ENCODE data around the gene CEP112.

Gene CEP112

DNA sequence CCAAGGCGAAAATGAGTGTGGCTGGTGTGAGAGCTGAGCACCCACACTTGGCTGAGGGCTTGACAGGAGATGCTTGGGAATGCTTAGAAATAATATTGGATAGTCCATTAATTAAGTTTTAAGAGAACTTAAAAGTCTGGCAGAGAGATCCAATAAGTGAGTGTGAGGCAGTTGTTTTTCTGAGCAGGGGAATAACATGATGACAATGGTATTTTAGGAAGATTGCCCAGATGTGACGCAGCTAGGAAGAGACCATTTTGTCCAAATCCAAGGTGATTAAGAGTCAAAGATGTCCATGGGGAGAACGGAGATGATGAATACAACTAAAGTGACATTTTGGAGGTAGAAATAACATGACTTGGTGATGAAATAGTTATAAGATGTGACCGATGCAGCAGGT is 527.7 kb downstream of the CEP112 start:
- CTCF ChIA-PET: no interaction called here
- POLR2A ChIA-PET (ENCODE audit: low non-redundant PET): no interaction called here
- no peak for TF ChIP-seq CTCF (conservative IDR thresholded peaks at IDR 0.05; ENCODE audit: low read depth)
- DNase-seq (ENCODE audit: low spot score): no peak
- no peak overlapping the region for H3K27ac ChIP-seq

DNA sequence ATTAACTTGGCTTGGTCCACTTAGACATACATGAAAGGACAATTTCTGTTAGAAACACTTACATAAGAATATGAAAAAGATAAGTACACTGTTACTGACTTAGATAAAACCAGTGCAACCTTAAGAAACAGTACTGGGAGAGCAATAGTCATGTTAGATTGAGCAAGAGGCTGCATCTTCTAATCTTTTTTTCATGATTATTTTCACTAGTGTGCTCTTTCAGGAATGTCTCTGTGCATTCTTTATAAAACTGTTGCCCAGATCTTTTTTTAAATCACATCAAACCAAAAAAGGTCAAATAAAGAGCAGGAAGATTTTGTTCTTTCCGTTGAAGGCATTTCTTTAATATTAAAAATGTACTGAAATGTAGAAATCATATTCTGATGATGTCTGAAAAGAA is 529.7 kb downstream of the CEP112 start:
- POLR2A ChIA-PET (ENCODE audit: low non-redundant PET): no interaction called here
- DNase-seq (ENCODE audit: low spot score): no peak
- CTCF ChIA-PET: no interaction called here
- TF ChIP-seq CTCF (conservative IDR thresholded peaks at IDR 0.05; ENCODE audit: low read depth): no peak
- no peak overlapping the region for H3K27ac ChIP-seq

DNA sequence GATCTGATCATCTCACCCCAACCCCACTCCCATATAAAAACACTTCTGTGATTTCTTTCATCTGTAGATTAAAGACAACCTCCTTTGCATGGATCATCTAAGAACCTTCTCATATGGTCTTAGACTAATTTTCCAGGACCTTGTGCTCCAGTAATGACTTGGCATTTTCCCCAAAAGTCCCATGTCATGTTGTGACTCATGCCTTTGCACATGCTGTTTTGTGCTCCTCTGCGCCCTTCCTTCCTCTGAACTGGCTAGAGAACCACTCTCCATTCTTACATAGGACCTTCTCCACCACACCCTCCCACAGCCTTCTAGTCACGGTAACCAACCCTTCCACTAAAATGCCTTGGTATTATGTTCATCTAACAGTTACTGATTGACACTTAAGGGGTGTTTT is 531.0 kb downstream of the CEP112 start:
- DNase-seq (ENCODE audit: low spot score): no peak
- no peak overlapping the region for H3K27ac ChIP-seq
- CTCF ChIA-PET: no interaction called here
- POLR2A ChIA-PET (ENCODE audit: low non-redundant PET): no interaction called here
- TF ChIP-seq CTCF (conservative IDR thresholded peaks at IDR 0.05; ENCODE audit: low read depth): no peak

GRCh38 chr17:65660078-65660477 is 531.9 kb downstream of the CEP112 start:
- ChIA-PET POLR2A (ENCODE audit: low non-redundant PET) (no interaction called here), CTCF (no interaction called here)
- no peak for TF ChIP-seq CTCF (conservative IDR thresholded peaks at IDR 0.05; ENCODE audit: low read depth)
- DNase-seq (ENCODE audit: low spot score): no peak
- H3K27ac ChIP-seq: no peak overlapping the region

- DNase-seq (ENCODE audit: low spot score): no peak
- H3K27ac ChIP-seq: no peak overlapping the region
- TF ChIP-seq CTCF (conservative IDR thresholded peaks at IDR 0.05; ENCODE audit: low read depth): no peak
- ChIA-PET CTCF (no interaction called here), POLR2A (ENCODE audit: low non-redundant PET) (no interaction called here)
These were observed 532.4 kb downstream of the CEP112 start for GRCh38 chr17:65659512-65659911.

GRCh38 chr17:65657251-65657828 is 534.6 kb downstream of the CEP112 start:
- ChIA-PET POLR2A (ENCODE audit: low non-redundant PET) (no interaction called here), CTCF (no interaction called here)
- H3K27ac ChIP-seq: no peak overlapping the region
- no peak for TF ChIP-seq CTCF (conservative IDR thresholded peaks at IDR 0.05; ENCODE audit: low read depth)
- DNase-seq (ENCODE audit: low spot score): no peak
